H1 (cell line): ENCODE measurements around the gene XIAP. TPM values are rescaled to one million over a fixed set of nuclear protein-coding genes. Genes with fewer than 3 reads are reported as not detected.

Experiments used
- CTCF ChIA-PET: fragments of 300-600 bp; sonication (Branson Sonifier 250); formaldehyde crosslinking; loops from one replicate; lab custom pipeline; 2021; ENCODE audit not compliant: partially characterized antibody; lab: Charles Lee
- POLR2A ChIA-PET: fragments of 300-600 bp; sonication (Branson Sonifier 250); formaldehyde crosslinking; loops from one replicate; lab custom pipeline; 2021; ENCODE audit warnings: inconsistent platforms; ENCODE audit not compliant: partially characterized antibody; lab: Charles Lee
- DNase-seq, 2 experiments: peaks; one replicate each; pipeline versions ENCODE4 v3.0.0 to v3.0.0-alpha.2; 2010 to 2022; ENCODE audit warnings: low spot score in 2 of 2, low read depth in 1 of 2, mixed read lengths in 1 of 2
- FAIRE-seq: peaks from 2 replicates; lab custom pipeline; 2011; peaks lifted over from hg19 to GRCh38; lab: Jason Lieb, UNC
- H2AFZ ChIP-seq: 2 replicates; pipeline ENCODE4 v1.8.1; 2012; ENCODE audit warnings: low read length, inconsistent platforms
- H2AK5ac ChIP-seq: 2 replicates; pipeline ENCODE4 v1.6.1; 2013; ENCODE audit warnings: low read depth, low read length
- H2BK120ac ChIP-seq: replicated peaks from 2 replicates; pipeline ENCODE3; 2013; ENCODE audit warnings: low read depth, low read length, inconsistent platforms
- H2BK12ac ChIP-seq: 2 replicates; pipeline ENCODE4 v1.6.1; 2013; ENCODE audit warnings: low read depth, low read length
- H2BK15ac ChIP-seq: 2 replicates; pipeline ENCODE4 v1.6.1; 2013; ENCODE audit warnings: low read length
- H2BK20ac ChIP-seq: 2 replicates; pipeline ENCODE4 v1.6.1; 2013; ENCODE audit warnings: low read length
- H2BK5ac ChIP-seq: 2 replicates; pipeline ENCODE4 v1.6.1; 2013; ENCODE audit warnings: low read depth, low read length
- H3K14ac ChIP-seq: 2 replicates; pipeline ENCODE4 v1.6.1; 2013; ENCODE audit warnings: inconsistent platforms; ENCODE audit not compliant: insufficient read length
- H3K18ac ChIP-seq: 2 replicates; pipeline ENCODE4 v1.6.1; 2013; ENCODE audit warnings: low read length; ENCODE audit errors: extremely low read depth
- H3K23ac ChIP-seq: 2 replicates; pipeline ENCODE4 v1.6.1; 2013; ENCODE audit warnings: inconsistent platforms; ENCODE audit not compliant: insufficient read length
- H3K23me2 ChIP-seq: 2 replicates; pipeline ENCODE4 v1.6.1; 2013; ENCODE audit warnings: low read depth, low read length
- H3K27ac ChIP-seq: 2 replicates; pipeline ENCODE4 v1.6.1; 2011; ENCODE audit warnings: low read depth, low read length, inconsistent platforms
- H3K27me3 ChIP-seq, 4 experiments: replicated peaks in 1 of 4; 1 replicate in 1 of 4; 2 replicates in 3 of 4; pipeline versions ENCODE4 v1.6.1 to v1.8.1; 2011 to 2013; ENCODE audit warnings: low read length in 3 of 4, mild to moderate bottlenecking in 3 of 4, inconsistent platforms in 2 of 4, mixed read lengths in 2 of 4, moderate library complexity in 1 of 4; ENCODE audit not compliant: control insufficient read depth in 3 of 4, insufficient read depth in 3 of 4; ENCODE audit errors: extremely low read depth in 1 of 4
- H3K36me3 ChIP-seq, 4 experiments: 2 replicates each; pipeline versions ENCODE4 v1.6.1 to v1.8.1; 2011 to 2013; ENCODE audit warnings: mild to moderate bottlenecking in 4 of 4, low read length in 3 of 4, moderate library complexity in 2 of 4, control low read depth in 1 of 4, inconsistent platforms in 1 of 4; ENCODE audit not compliant: insufficient read depth in 4 of 4, control insufficient read depth in 2 of 4
- H3K4ac ChIP-seq: replicated peaks from 2 replicates; pipeline ENCODE3; 2013; ENCODE audit warnings: low read length, low read depth, mixed read lengths, inconsistent platforms; ENCODE audit not compliant: insufficient read length
- H3K4me1 ChIP-seq, 4 experiments: replicated peaks in 1 of 4; 1 replicate in 1 of 4; 2 replicates in 3 of 4; pipeline versions ENCODE4 v1.6.1 to v1.8.1; 2011 to 2013; ENCODE audit warnings: low read length in 3 of 4, inconsistent platforms in 2 of 4, mixed read lengths in 1 of 4; ENCODE audit not compliant: insufficient read depth in 4 of 4, control insufficient read depth in 3 of 4
- H3K4me2 ChIP-seq, 2 experiments: 2 replicates each; pipeline versions ENCODE4 v1.6.1 to v1.8.1; 2011 to 2013; ENCODE audit warnings: low read depth in 2 of 2, low read length in 2 of 2, control low read depth in 1 of 2, inconsistent platforms in 1 of 2, mild to moderate bottlenecking in 1 of 2; ENCODE audit not compliant: insufficient read depth in 1 of 2
- H3K4me3 ChIP-seq, 4 experiments: fragments of 200-600, 300-600 bp in 1 of 4; sonication (generic), shearing (Covaris generic), sonication (Bioruptor Twin) in 1 of 4; 2 replicates each; pipeline versions ENCODE4 v1.5.1 to v1.8.1; 2011 to 2016; ENCODE audit warnings: low read length in 4 of 4, low read depth in 3 of 4, control low read depth in 2 of 4, inconsistent platforms in 2 of 4, mild to moderate bottlenecking in 2 of 4, mixed read lengths in 1 of 4, moderate library complexity in 1 of 4; ENCODE audit not compliant: insufficient read depth in 2 of 4; ENCODE audit errors: extremely low read depth in 1 of 4
- H3K56ac ChIP-seq: replicated peaks from 2 replicates; pipeline ENCODE3; 2013; ENCODE audit warnings: low read depth, mild to moderate bottlenecking, mixed read lengths, low read length, inconsistent platforms; ENCODE audit not compliant: insufficient read length
- H3K79me1 ChIP-seq: 2 replicates; pipeline ENCODE4 v1.6.1; 2013; ENCODE audit warnings: low read depth, low read length, control low read depth
- H3K79me2 ChIP-seq, 2 experiments: 2 replicates each; pipeline versions ENCODE4 v1.6.1 to v1.8.1; 2012 to 2013; ENCODE audit warnings: low read length in 2 of 2, mild to moderate bottlenecking in 2 of 2, inconsistent platforms in 1 of 2; ENCODE audit not compliant: insufficient read depth in 2 of 2, control insufficient read depth in 1 of 2
- H3K9ac ChIP-seq, 4 experiments: replicated peaks in 1 of 4; 1 replicate in 1 of 4; 2 replicates in 3 of 4; pipeline versions ENCODE4 v1.6.1 to v1.8.1; 2011 to 2013; ENCODE audit warnings: low read depth in 3 of 4, low read length in 3 of 4, control low read depth in 2 of 4, mild to moderate bottlenecking in 2 of 4, moderate library complexity in 2 of 4, inconsistent platforms in 1 of 4; ENCODE audit errors: extremely low read depth in 1 of 4
- H3K9me3 ChIP-seq, 2 experiments: 2 replicates each; pipeline versions ENCODE4 v1.6.1 to v1.8.1; 2012 to 2013; ENCODE audit warnings: mild to moderate bottlenecking in 2 of 2, moderate library complexity in 2 of 2, control low read depth in 1 of 2, inconsistent platforms in 1 of 2, low read depth in 1 of 2, low read length in 1 of 2, mixed read lengths in 1 of 2; ENCODE audit not compliant: insufficient read depth in 2 of 2
- H4K20me1 ChIP-seq, 2 experiments: replicated peaks in 1 of 2; 2 replicates each; pipeline versions ENCODE3 to v1.8.1; 2011 to 2013; ENCODE audit warnings: inconsistent platforms in 2 of 2, low read length in 2 of 2, mild to moderate bottlenecking in 1 of 2; ENCODE audit not compliant: insufficient read depth in 2 of 2, control insufficient read depth in 1 of 2
- H4K5ac ChIP-seq: 2 replicates; pipeline ENCODE4 v1.6.1; 2013; ENCODE audit warnings: low read length, low read depth, mixed read lengths, inconsistent platforms; ENCODE audit not compliant: insufficient read length
- H4K8ac ChIP-seq: 2 replicates; pipeline ENCODE4 v1.8.0; 2013; ENCODE audit warnings: mild to moderate bottlenecking, moderate library complexity, low read length, inconsistent platforms; ENCODE audit not compliant: insufficient read depth; ENCODE audit errors: extremely low read depth
- H4K91ac ChIP-seq: replicated peaks from 2 replicates; pipeline ENCODE3; 2013; ENCODE audit warnings: low read length, mixed read lengths, inconsistent platforms; ENCODE audit not compliant: insufficient read length
- BCL11A ChIP-seq, 2 experiments: IDR thresholded peaks; one replicate each; pipeline ENCODE4 v1.6.1; 2011; ENCODE audit warnings: low read depth in 2 of 2, low read length in 2 of 2, mild to moderate bottlenecking in 2 of 2
- BRCA1 ChIP-seq: IDR thresholded peaks from 2 replicates; pipeline ENCODE4 v1.6.1; 2012; ENCODE audit warnings: low read depth, low read length, improper control_type of control experiment
- HDAC6 ChIP-seq: IDR thresholded peaks from one replicate; pipeline ENCODE4 v1.7.1; 2012; ENCODE audit warnings: low read depth, mild to moderate bottlenecking, inconsistent platforms, low read length, moderate library complexity
- KDM4A ChIP-seq: IDR thresholded peaks from one replicate; pipeline ENCODE4 v1.7.1; 2012; ENCODE audit warnings: low read depth, mild to moderate bottlenecking, moderate library complexity, low read length, inconsistent platforms; ENCODE audit not compliant: severe bottlenecking
- SIRT6 ChIP-seq: IDR thresholded peaks from one replicate; pipeline ENCODE4 v1.7.1; 2012; ENCODE audit warnings: low read length, inconsistent platforms
- SIX5 ChIP-seq: IDR thresholded peaks from 2 replicates; pipeline ENCODE4 v1.6.1; 2011; ENCODE audit warnings: mild to moderate bottlenecking, low read depth, low read length
- TAF7 ChIP-seq: optimal IDR thresholded peaks from 2 replicates; pipeline ENCODE3; 2011; ENCODE audit warnings: low read depth, mild to moderate bottlenecking, inconsistent platforms, low read length, moderate library complexity, borderline replicate concordance
- WGBS, 2 experiments: shearing (Covaris generic) in 1 of 2; methylation state at CpG; one replicate each; pipeline versions ENCODE4 v1.1.6 to v1.1.7; 2013 to 2015; ENCODE audit warnings: low lambda C conversion rate in 2 of 2, mixed read lengths in 2 of 2, inconsistent platforms in 1 of 2, low coverage in 1 of 2, missing lambda C conversion rate in 1 of 2; ENCODE audit not compliant: insufficient replicate concordance in 2 of 2, insufficient coverage in 1 of 2, insufficient read length in 1 of 2; ENCODE audit errors: extremely low coverage in 1 of 2, missing lambda C conversion rate in 1 of 2; 5-methylcytosine and 5-hydroxymethylcytosine counted together
- polyA plus RNA-seq, 7 experiments: library from polyadenylated mRNA; depleted of rRNA in 3 of 7; stranded (reverse) in 5 of 7; unstranded in 2 of 7; fragments of >200 nt in 5 of 7; fragments of 200-250 nt in 2 of 7; gene quantifications; 1 replicate in 5 of 7; 2 replicates in 1 of 7; 4 replicates in 1 of 7; pipeline versions ENCODE4 v1.2.1 to v1.2.3, GENCODE V29; 2011 to 2013; ENCODE audit warnings: missing spikeins in 2 of 7, mixed read lengths in 2 of 7
- total RNA-seq: library from RNA; stranded (reverse); fragmentation: NEBNext Ultra II Directional; extraction: Animal tissue kit (Norgen Biotek cat#: 25700); gene quantifications from 2 replicates; pipeline ENCODE4 v1.2.1, GENCODE V29; 2021

Gene XIAP
- total and polyA plus RNA-seq, 2 of the 8 experiments (the other 6 are each of a cell fraction or from before 2014, with no cell fraction given): 5.9 to 44.7 TPM

GRCh38 chrX:123873956-123874355, 14.1 kb downstream of the XIAP start:
- TF ChIP-seq BCL11A (IDR thresholded peaks at IDR 0.05; ENCODE audit: low read depth in 2 of 2, low read length in 2 of 2) (no peak), TAF7 (no peak), KDM4A (no peak), SIRT6 (no peak), HDAC6 (no peak), SIX5 (no peak), BRCA1 (no peak)
- TF ChIP-seq, all 59 proteins: peak for 0
- Histone ChIP-seq H3K56ac (no peak overlapping the region), H3K9me3 (no peaks in the 10 kb centered on the region), H3K18ac (no peak overlapping the region), H4K5ac (no peak overlapping the region), H3K4ac (no peak overlapping the region), H3K36me3 (no peaks in the 10 kb centered on the region), H3K27me3 (no peaks in the 10 kb centered on the region), H3K79me2 (peaks cover 0 to 28% of the 10 kb centered on the region in 2 experiments; a peak in 2 of 4 replicates), H3K23me2 (no peaks in the 10 kb centered on the region; the same call in 1 of the 2 replicates), H3K79me1 (no peaks in the 10 kb centered on the region; the same call in 1 of the 2 replicates), H2BK12ac (no peak overlapping the region), H2BK20ac (no peak overlapping the region), H3K14ac (no peak overlapping the region), H3K23ac (no peak overlapping the region), H2BK15ac (no peak overlapping the region), H2AK5ac (no peak overlapping the region), H4K20me1 (no peaks in the 10 kb centered on the region), H4K8ac (no peak overlapping the region), H3K4me3 (no peak overlapping the region), H2BK120ac (no peak overlapping the region), H2BK5ac (no peak overlapping the region), H3K9ac (no peak overlapping the region), H2AFZ (no peak overlapping the region), H3K4me1 (no peaks in the 10 kb centered on the region), H4K91ac (no peak overlapping the region), H3K4me2 (no peak overlapping the region), H3K27ac (no peak overlapping the region)
- FAIRE-seq (no peak), DNase-seq (no peak)
- WGBS, 2 experiments: 91% methylated on average over 1 of the region's 1 CpG; no CpG with 5 or more reads in 1 of the 2 experiments
- POLR2A ChIA-PET: interaction anchor here (0.7 kb wide), 1 partner anchor 178 kb away, joined by 3 read pairs; no protein-coding TSS in a partner anchor
- CTCF ChIA-PET: interaction anchor here (0.6 to 1.1 kb wide), 4 partner anchors 41 to 239 kb away, joined by 3 to 4 read pairs (median 4); no protein-coding TSS in a partner anchor
